Loucy (cell line): ENCODE results near the gene THADA.

Experiments used
- H2AFZ ChIP-seq: fragments of 200-600 bp; sonication (generic); 2 replicates; pipeline ENCODE4 v1.6.0; 2016; ENCODE audit warnings: antibody characterized with exemption, mild to moderate bottlenecking, low read length, moderate library complexity
- H3F3A ChIP-seq: fragments of 200-600 bp; 2 replicates; pipeline ENCODE4 v1.6.0; 2016; ENCODE audit warnings: antibody characterized with exemption, low read depth, mild to moderate bottlenecking
- H3K27me3 ChIP-seq: fragments of 200-600 bp; sonication (generic); 2 replicates; pipeline ENCODE4 v1.6.1; 2014; ENCODE audit warnings: low read length, mild to moderate bottlenecking; ENCODE audit not compliant: insufficient read depth, poor library complexity, severe bottlenecking
- H3K36me3 ChIP-seq: fragments of 200-600 bp; sonication (generic); 2 replicates; pipeline ENCODE4 v1.6.1; 2016; ENCODE audit warnings: low read length; ENCODE audit not compliant: insufficient read depth
- H3K4me1 ChIP-seq: fragments of 200-600 bp; sonication (generic); 2 replicates; pipeline ENCODE4 v1.5.1; 2014; ENCODE audit warnings: low read length, mild to moderate bottlenecking; ENCODE audit not compliant: insufficient read depth, poor library complexity, severe bottlenecking
- H3K4me2 ChIP-seq: fragments of 200-600 bp; sonication (generic); 2 replicates; pipeline ENCODE4 v1.6.0; 2014; ENCODE audit warnings: antibody characterized with exemption, low read length, low read depth, mild to moderate bottlenecking; ENCODE audit not compliant: poor library complexity, severe bottlenecking
- H3K4me3 ChIP-seq: fragments of 200-600 bp; sonication (generic); 2 replicates; pipeline ENCODE4 v1.5.1; 2014; ENCODE audit warnings: low read length, mild to moderate bottlenecking, mixed read lengths; ENCODE audit not compliant: poor library complexity, severe bottlenecking
- H3K79me2 ChIP-seq: fragments of 200-600 bp; sonication (generic); 2 replicates; pipeline ENCODE4 v1.6.1; 2014; ENCODE audit warnings: low read length; ENCODE audit not compliant: insufficient read depth
- H3K9ac ChIP-seq: fragments of 200-600 bp; sonication (generic); 2 replicates; pipeline ENCODE4 v1.6.0; 2014; ENCODE audit warnings: mild to moderate bottlenecking, low read depth, low read length, moderate library complexity; ENCODE audit not compliant: poor library complexity, severe bottlenecking
- H3K9me2 ChIP-seq: fragments of 200-600 bp; sonication (generic); replicated peaks from 2 replicates; pipeline ENCODE4 v1.6.1; 2016; ENCODE audit warnings: low read depth, low read length, mixed read lengths
- H3K9me3 ChIP-seq: fragments of 200-600 bp; sonication (generic); 2 replicates; pipeline ENCODE4 v1.6.1; 2014; ENCODE audit warnings: mild to moderate bottlenecking, antibody characterized with exemption, low read length, low read depth; ENCODE audit not compliant: insufficient read depth
- H4K20me1 ChIP-seq: fragments of 200-600 bp; sonication (generic); 2 replicates; pipeline ENCODE4 v1.6.0; 2014; ENCODE audit warnings: antibody characterized with exemption, low read length, mild to moderate bottlenecking; ENCODE audit not compliant: insufficient read depth, poor library complexity, severe bottlenecking
- CTCF ChIP-seq: fragments of 200-600 bp; sonication (generic); conservative IDR thresholded peaks from 2 replicates; pipeline ENCODE4 v1.5.1; 2014; ENCODE audit warnings: mild to moderate bottlenecking, antibody characterized with exemption, low read length
- EZH2phosphoT487 ChIP-seq: fragments of 200-600 bp; IDR thresholded peaks from 2 replicates; pipeline ENCODE4 v1.6.1; 2018; ENCODE audit warnings: antibody characterized with exemption, mild to moderate bottlenecking, moderate library complexity, borderline replicate concordance

THADA gene

GRCh38 chr2:43268066-43268953 lies 327.5 kb downstream of the THADA start:
- H3F3A ChIP-seq: no peaks in the 10 kb centered on the region
- no peak overlapping the region for H3K4me3 ChIP-seq
- no peak overlapping the region for H2AFZ ChIP-seq
- H3K27me3 ChIP-seq: no peaks in the 10 kb centered on the region
- no peaks in the 10 kb centered on the region for H4K20me1 ChIP-seq
- no peaks in the 10 kb centered on the region for H3K79me2 ChIP-seq
- H3K9ac ChIP-seq: no peak overlapping the region
- no peaks in the 10 kb centered on the region for H3K9me2 ChIP-seq
- H3K4me1 ChIP-seq: no peaks in the 10 kb centered on the region
- H3K36me3 ChIP-seq: no peaks in the 10 kb centered on the region
- H3K4me2 ChIP-seq: no peak overlapping the region
- H3K9me3 ChIP-seq: no peaks in the 10 kb centered on the region
- TF ChIP-seq EZH2phosphoT487 (no peak), CTCF (no peak)

- H3F3A ChIP-seq: no peaks in the 10 kb centered on the region
- H3K27me3 ChIP-seq: no peaks in the 10 kb centered on the region
- H3K79me2 ChIP-seq: no peaks in the 10 kb centered on the region
- H4K20me1 ChIP-seq: no peaks in the 10 kb centered on the region
- H3K36me3 ChIP-seq: no peaks in the 10 kb centered on the region
- no peak overlapping the region for H3K4me2 ChIP-seq
- H3K9me3 ChIP-seq: no peaks in the 10 kb centered on the region
- no peaks in the 10 kb centered on the region for H3K9me2 ChIP-seq
- H3K9ac ChIP-seq: no peak overlapping the region
- no peak for TF ChIP-seq CTCF
- no peak for TF ChIP-seq EZH2phosphoT487
- no peak overlapping the region for H2AFZ ChIP-seq
- no peaks in the 10 kb centered on the region for H3K4me1 ChIP-seq
- H3K4me3 ChIP-seq: no peak overlapping the region
Observed at GRCh38 chr2:43267381-43267780, 328.5 kb downstream of the THADA start.

- H3K4me3 ChIP-seq: no peak overlapping the region
- no peaks in the 10 kb centered on the region for H3K9me2 ChIP-seq
- H3K4me2 ChIP-seq: no peak overlapping the region
- H4K20me1 ChIP-seq: no peaks in the 10 kb centered on the region
- no peaks in the 10 kb centered on the region for H3K79me2 ChIP-seq
- H3K36me3 ChIP-seq: no peaks in the 10 kb centered on the region
- no peaks in the 10 kb centered on the region for H3F3A ChIP-seq
- no peak overlapping the region for H3K9ac ChIP-seq
- no peaks in the 10 kb centered on the region for H3K27me3 ChIP-seq
- H2AFZ ChIP-seq: no peak overlapping the region
- no peaks in the 10 kb centered on the region for H3K9me3 ChIP-seq
- no peaks in the 10 kb centered on the region for H3K4me1 ChIP-seq
- TF ChIP-seq CTCF (no peak), EZH2phosphoT487 (no peak)
Observed at GRCh38 chr2:43266711-43267111, 329.1 kb downstream of the THADA start.
